ENCODE measurements around the gene MACROD2. TPM values are rescaled to one million over a fixed set of nuclear protein-coding genes. Genes with fewer than 3 reads are reported as not detected.

MACROD2 gene
- polyA plus RNA-seq, 1 donor from 2014 or later, result 23.2 TPM

- no peaks in the 10 kb centered on the region for H3K36me3 ChIP-seq (ENCODE audit: insufficient read depth, low read length)
- no peak overlapping the region for H3K4me2 ChIP-seq (ENCODE audit: low read length)
- no peaks in the 10 kb centered on the region for H3K79me2 ChIP-seq (replicated peaks; ENCODE audit: insufficient read depth, low read length)
- H4K20me1 ChIP-seq (ENCODE audit: insufficient read depth), result no peaks in the 10 kb centered on the region
- no peaks in the 10 kb centered on the region for H3K27me3 ChIP-seq (ENCODE audit: insufficient read depth, low read depth, low read length)
- H3K4me3 ChIP-seq (ENCODE audit: low read length), result no peak overlapping the region
- no peaks in the 10 kb centered on the region for H3K9me2 ChIP-seq (ENCODE audit: insufficient read depth, low read length)
- TF ChIP-seq EP300 (conservative IDR thresholded peaks at IDR 0.05; ENCODE audit: poor library complexity, severe bottlenecking) (no peak), TAF1 (IDR thresholded peaks at IDR 0.05; ENCODE audit: low read depth) (no peak), CTCF (IDR thresholded peaks at IDR 0.05; ENCODE audit: poor library complexity, severe bottlenecking) (no peak), REST (IDR thresholded peaks at IDR 0.05; ENCODE audit: borderline replicate concordance) (no peak), EZH2 (IDR thresholded peaks at IDR 0.05; ENCODE audit: borderline replicate concordance, insufficient read depth, low read length, poor library complexity, severe bottlenecking) (no peak), POLR2AphosphoS5 (IDR thresholded peaks at IDR 0.05) (no peak), RAD21 (conservative IDR thresholded peaks at IDR 0.05) (no peak), SMC3 (conservative IDR thresholded peaks at IDR 0.05; ENCODE audit: poor library complexity) (no peak), MXI1 (conservative IDR thresholded peaks at IDR 0.05; ENCODE audit: poor library complexity, severe bottlenecking) (no peak)
- H3K9me3 ChIP-seq (ENCODE audit: low read length), result no peaks in the 10 kb centered on the region
- no peak overlapping the region for H3K9ac ChIP-seq (ENCODE audit: low read length)
- H3K27ac ChIP-seq (ENCODE audit: low read length), result no peak overlapping the region
- no peaks in the 10 kb centered on the region for H3F3A ChIP-seq (ENCODE audit: insufficient read depth, low read length, poor library complexity, severe bottlenecking)
- H2AFZ ChIP-seq (ENCODE audit: low read depth, low read length), result no peak overlapping the region
These were observed 789.9 kb downstream of the MACROD2 start for GRCh38 chr20:14785065-14785743.

GRCh38 chr20:14790190-14790589, 794.9 kb downstream of the MACROD2 start:
- no peaks in the 10 kb centered on the region for H3K9me2 ChIP-seq (ENCODE audit: insufficient read depth, low read length)
- TF ChIP-seq POLR2AphosphoS5 (IDR thresholded peaks at IDR 0.05) (no peak), REST (IDR thresholded peaks at IDR 0.05; ENCODE audit: borderline replicate concordance) (no peak), TAF1 (IDR thresholded peaks at IDR 0.05; ENCODE audit: low read depth) (no peak), EZH2 (IDR thresholded peaks at IDR 0.05; ENCODE audit: borderline replicate concordance, insufficient read depth, low read length, poor library complexity, severe bottlenecking) (no peak), CTCF (IDR thresholded peaks at IDR 0.05; ENCODE audit: poor library complexity, severe bottlenecking) (no peak), MXI1 (conservative IDR thresholded peaks at IDR 0.05; ENCODE audit: poor library complexity, severe bottlenecking) (no peak), EP300 (conservative IDR thresholded peaks at IDR 0.05; ENCODE audit: poor library complexity, severe bottlenecking) (no peak), RAD21 (conservative IDR thresholded peaks at IDR 0.05) (no peak), SMC3 (conservative IDR thresholded peaks at IDR 0.05; ENCODE audit: poor library complexity) (no peak)
- H3K27ac ChIP-seq (ENCODE audit: low read length), result no peak overlapping the region

More at GRCh38 chr20:14790190-14790589, 794.9 kb downstream of the MACROD2 start:
- Histone ChIP-seq H4K20me1 (ENCODE audit: insufficient read depth) (no peaks in the 10 kb centered on the region), H3F3A (ENCODE audit: insufficient read depth, low read length, poor library complexity, severe bottlenecking) (no peaks in the 10 kb centered on the region), H3K79me2 (replicated peaks; ENCODE audit: insufficient read depth, low read length) (no peaks in the 10 kb centered on the region), H3K27me3 (ENCODE audit: insufficient read depth, low read depth, low read length) (no peaks in the 10 kb centered on the region), H3K36me3 (ENCODE audit: insufficient read depth, low read length) (no peaks in the 10 kb centered on the region), H3K4me3 (ENCODE audit: low read length) (no peak overlapping the region), H3K4me2 (ENCODE audit: low read length) (no peak overlapping the region), H3K9ac (ENCODE audit: low read length) (no peak overlapping the region), H3K9me3 (ENCODE audit: low read length) (no peaks in the 10 kb centered on the region), H2AFZ (ENCODE audit: low read depth, low read length) (no peak overlapping the region)
